KMS-11 (cell line): ENCODE data around the gene ANKRD63.

Experiments used
- H2AFZ ChIP-seq: fragments of 200-600 bp; sonication (generic); 2 replicates; pipeline ENCODE4 v1.6.1; 2016; ENCODE audit warnings: antibody characterized with exemption, mixed run types, low read depth
- H3K27ac ChIP-seq: fragments of 200-600 bp; sonication (generic); 2 replicates; pipeline ENCODE4 v1.6.1; 2016; ENCODE audit warnings: mild to moderate bottlenecking, mixed run types
- H3K27me3 ChIP-seq: fragments of 200-600 bp; sonication (generic); 2 replicates; pipeline ENCODE4 v1.6.1; 2017; ENCODE audit warnings: mild to moderate bottlenecking, low read depth, mixed run types, moderate library complexity; ENCODE audit not compliant: insufficient read depth
- H3K36me3 ChIP-seq: fragments of 200-600 bp; sonication (generic); 2 replicates; pipeline ENCODE4 v1.6.1; 2017; ENCODE audit warnings: mild to moderate bottlenecking, mixed run types; ENCODE audit not compliant: insufficient read depth
- H3K4me1 ChIP-seq: fragments of 200-600 bp; sonication (generic); 2 replicates; pipeline ENCODE4 v1.6.1; 2016; ENCODE audit warnings: mild to moderate bottlenecking, low read depth, mixed run types; ENCODE audit not compliant: poor library complexity, severe bottlenecking
- H3K4me2 ChIP-seq: fragments of 200-600 bp; sonication (generic); 2 replicates; pipeline ENCODE4 v1.7.0; 2016; ENCODE audit warnings: mild to moderate bottlenecking, mixed run types
- H3K4me3 ChIP-seq: fragments of 200-600 bp; sonication (generic); IDR thresholded peaks from 2 replicates; pipeline ENCODE4 v1.6.1; 2017; ENCODE audit warnings: low read depth, low read length, mixed read lengths; ENCODE audit not compliant: insufficient read depth
- H3K79me2 ChIP-seq: fragments of 200-600 bp; sonication (generic); 2 replicates; pipeline ENCODE4 v1.6.1; 2016; ENCODE audit warnings: low read depth, mixed run types; ENCODE audit not compliant: insufficient read depth
- H3K9ac ChIP-seq: fragments of 200-600 bp; sonication (generic); 2 replicates; pipeline ENCODE4 v1.6.1; 2016; ENCODE audit warnings: mild to moderate bottlenecking, mixed run types
- H4K20me1 ChIP-seq: fragments of 200-600 bp; sonication (generic); 2 replicates; pipeline ENCODE4 v1.6.1; 2016; ENCODE audit warnings: mild to moderate bottlenecking, mixed run types; ENCODE audit not compliant: insufficient read depth
- TF ChIP-seq, protein P1 (sequence below): fragments of 200-600 bp; sonication (generic); conservative IDR thresholded peaks from 2 replicates; pipeline ENCODE4 v1.6.1; 2017; ENCODE audit warnings: low read depth, mild to moderate bottlenecking, antibody characterized with exemption, low read length, moderate library complexity, mixed read lengths

Gene ANKRD63

DNA sequence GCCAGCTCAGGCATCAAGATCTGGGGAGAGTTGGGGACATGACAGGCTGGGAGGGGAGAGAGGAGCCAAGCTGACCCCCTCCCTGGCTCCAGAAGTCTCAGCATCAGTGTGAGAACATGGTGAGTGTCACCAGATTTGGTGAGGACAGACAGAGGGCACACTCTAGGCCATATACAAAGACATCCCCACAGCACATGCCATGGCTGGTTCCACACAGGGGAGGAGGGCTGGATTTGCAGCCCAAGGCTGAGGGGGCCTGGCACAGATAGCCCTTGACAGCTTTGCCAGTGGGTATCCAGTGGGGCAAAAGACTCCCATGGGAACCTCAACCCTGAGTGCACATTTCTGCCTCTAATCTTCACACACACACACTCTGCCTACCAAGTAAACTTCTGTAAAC is 10.1 kb upstream of the ANKRD63 start:
- Histone ChIP-seq H4K20me1 (no peaks in the 10 kb centered on the region), H3K79me2 (no peaks in the 10 kb centered on the region), H3K27me3 (peaks cover 43% of the 10 kb centered on the region; the same call in 1 of the 2 replicates), H3K27ac (no peak overlapping the region), H3K36me3 (no peaks in the 10 kb centered on the region), H3K4me2 (no peak overlapping the region), H3K4me1 (no peaks in the 10 kb centered on the region), H2AFZ (no peak overlapping the region), H3K9ac (no peak overlapping the region), H3K4me3 (no peak overlapping the region)
- TF ChIP-seq, protein P1, sequence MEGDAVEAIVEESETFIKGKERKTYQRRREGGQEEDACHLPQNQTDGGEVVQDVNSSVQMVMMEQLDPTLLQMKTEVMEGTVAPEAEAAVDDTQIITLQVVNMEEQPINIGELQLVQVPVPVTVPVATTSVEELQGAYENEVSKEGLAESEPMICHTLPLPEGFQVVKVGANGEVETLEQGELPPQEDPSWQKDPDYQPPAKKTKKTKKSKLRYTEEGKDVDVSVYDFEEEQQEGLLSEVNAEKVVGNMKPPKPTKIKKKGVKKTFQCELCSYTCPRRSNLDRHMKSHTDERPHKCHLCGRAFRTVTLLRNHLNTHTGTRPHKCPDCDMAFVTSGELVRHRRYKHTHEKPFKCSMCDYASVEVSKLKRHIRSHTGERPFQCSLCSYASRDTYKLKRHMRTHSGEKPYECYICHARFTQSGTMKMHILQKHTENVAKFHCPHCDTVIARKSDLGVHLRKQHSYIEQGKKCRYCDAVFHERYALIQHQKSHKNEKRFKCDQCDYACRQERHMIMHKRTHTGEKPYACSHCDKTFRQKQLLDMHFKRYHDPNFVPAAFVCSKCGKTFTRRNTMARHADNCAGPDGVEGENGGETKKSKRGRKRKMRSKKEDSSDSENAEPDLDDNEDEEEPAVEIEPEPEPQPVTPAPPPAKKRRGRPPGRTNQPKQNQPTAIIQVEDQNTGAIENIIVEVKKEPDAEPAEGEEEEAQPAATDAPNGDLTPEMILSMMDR: no peak

DNA sequence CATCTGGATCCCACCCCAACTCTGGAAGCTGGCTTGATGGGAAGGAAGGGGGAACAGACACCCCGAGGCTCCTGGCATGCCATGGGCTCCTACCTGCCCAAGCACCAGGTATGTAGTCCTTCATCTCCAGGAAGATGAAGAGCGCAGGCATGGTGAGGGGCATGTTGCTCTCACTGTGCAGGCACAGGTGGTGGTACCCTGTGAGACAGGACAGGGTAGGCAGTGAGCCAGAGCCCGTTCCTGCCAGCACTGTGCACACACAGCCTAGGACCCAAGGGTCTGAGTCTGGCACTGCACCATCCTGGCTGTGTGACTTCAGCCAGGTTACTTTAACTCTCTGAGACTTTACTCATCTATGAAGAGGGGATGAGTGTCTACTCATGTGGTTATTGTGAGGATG is 9.4 kb upstream of the ANKRD63 start:
- no peaks in the 10 kb centered on the region for H4K20me1 ChIP-seq
- H2AFZ ChIP-seq: no peak overlapping the region
- H3K4me2 ChIP-seq: no peak overlapping the region
- H3K79me2 ChIP-seq: no peaks in the 10 kb centered on the region
- H3K27ac ChIP-seq: no peak overlapping the region
- no peaks in the 10 kb centered on the region for H3K36me3 ChIP-seq
- peaks cover 43% of the 10 kb centered on the region; the same call in 1 of the 2 replicates for H3K27me3 ChIP-seq
- no peak overlapping the region for H3K4me3 ChIP-seq
- H3K4me1 ChIP-seq: no peaks in the 10 kb centered on the region
- TF ChIP-seq, protein P1: no peak
- no peak overlapping the region for H3K9ac ChIP-seq

DNA sequence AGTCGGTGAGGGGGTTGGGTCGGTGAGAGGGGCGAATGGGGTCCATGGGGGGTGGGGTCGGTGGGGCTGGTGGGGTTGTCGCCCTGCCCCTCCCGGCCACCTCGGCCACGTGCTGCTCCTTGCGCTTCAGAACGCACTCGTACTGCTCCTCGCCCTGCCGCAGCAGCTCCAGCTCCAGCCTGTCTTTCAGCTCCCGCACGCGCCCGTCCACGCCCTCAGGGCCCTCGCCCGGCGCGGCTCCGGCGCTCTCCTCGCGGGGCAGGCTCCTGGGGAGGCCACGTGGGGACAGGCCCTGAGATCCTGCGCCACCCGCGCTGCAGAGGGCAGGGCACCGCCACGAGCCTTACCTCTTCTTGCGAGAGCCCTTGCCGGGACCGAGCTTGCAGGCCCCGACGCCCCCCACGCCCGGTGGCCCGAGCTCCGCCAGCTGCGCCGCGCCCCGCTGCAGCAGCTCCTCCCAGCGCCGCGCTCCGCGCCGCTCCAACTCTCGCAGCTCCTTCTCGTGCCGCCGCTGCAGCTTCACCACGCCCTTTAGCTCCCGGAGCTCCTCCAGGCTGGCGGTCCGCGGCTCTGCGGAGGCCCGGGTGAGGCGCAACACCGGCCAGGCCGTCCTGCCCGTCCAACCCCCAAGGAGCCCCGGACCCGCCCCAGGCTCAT is 8.2 kb upstream of the ANKRD63 start:
- no peaks in the 10 kb centered on the region for H3K36me3 ChIP-seq
- no peak overlapping the region for H3K4me2 ChIP-seq
- no peak overlapping the region for H3K4me3 ChIP-seq
- no peak overlapping the region for H3K27ac ChIP-seq
- H3K4me1 ChIP-seq: no peaks in the 10 kb centered on the region
- no peak overlapping the region for H3K9ac ChIP-seq
- H4K20me1 ChIP-seq: no peaks in the 10 kb centered on the region
- H3K79me2 ChIP-seq: no peaks in the 10 kb centered on the region
- TF ChIP-seq, protein P1: no peak
- no peak overlapping the region for H2AFZ ChIP-seq
- H3K27me3 ChIP-seq: peaks cover 37% of the 10 kb centered on the region; the same call in 1 of the 2 replicates

DNA sequence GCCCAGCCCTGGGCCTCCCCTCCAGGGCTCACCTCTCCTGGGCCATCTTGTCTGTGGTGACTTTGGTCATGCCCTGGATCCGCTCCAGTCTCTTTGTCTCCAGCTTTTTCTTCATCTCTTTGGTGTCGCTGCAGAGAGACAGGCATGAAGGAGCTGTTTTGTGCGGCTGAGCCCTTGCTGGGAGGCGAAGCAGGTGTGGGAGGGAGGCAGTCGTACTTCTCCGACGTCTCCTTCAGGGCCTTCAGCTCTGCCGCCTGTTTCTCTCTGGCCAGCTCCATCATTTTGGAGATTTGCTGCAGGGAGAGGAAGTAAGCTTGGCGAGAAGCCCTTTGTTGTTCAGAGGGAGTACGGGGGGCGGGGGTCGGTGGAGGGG is 7.7 kb upstream of the ANKRD63 start:
- H3K36me3 ChIP-seq: no peaks in the 10 kb centered on the region
- H3K79me2 ChIP-seq: no peaks in the 10 kb centered on the region
- no peak overlapping the region for H3K4me3 ChIP-seq
- H4K20me1 ChIP-seq: no peaks in the 10 kb centered on the region
- H3K27me3 ChIP-seq: peaks cover 34% of the 10 kb centered on the region; the same call in 1 of the 2 replicates
- H2AFZ ChIP-seq: no peak overlapping the region
- H3K27ac ChIP-seq: no peak overlapping the region
- TF ChIP-seq, protein P1: no peak
- no peak overlapping the region for H3K9ac ChIP-seq
- no peaks in the 10 kb centered on the region for H3K4me1 ChIP-seq
- H3K4me2 ChIP-seq: no peak overlapping the region
